Left ventricle myocardium inferior (tissue), 1 donor: Measurements from ENCODE around the gene C1orf53. TPM values are rescaled to one million over a fixed set of nuclear protein-coding genes. Genes with fewer than 3 reads are reported as not detected.
"Not testable (repeated sequence)": the region's sequence is repeated elsewhere in the genome, so short reads cannot be mapped to it uniquely, and the experiment has no call there.

Experiments
- DNase-seq: peaks from one replicate; pipeline ENCODE4 v3.0.0-alpha.2; 2020
- H3K27ac ChIP-seq: fragments of 200-600 bp; replicated peaks from 2 replicates; pipeline ENCODE4 v1.8.0; 2021
- H3K27me3 ChIP-seq: fragments of 200-600 bp; 2 replicates; pipeline ENCODE4 v1.8.0; 2021; ENCODE audit warnings: low read depth
- H3K36me3 ChIP-seq: fragments of 200-600 bp; 2 replicates; pipeline ENCODE4 v1.8.0; 2021
- H3K4me1 ChIP-seq: fragments of 200-600 bp; 2 replicates; pipeline ENCODE4 v1.8.0; 2021
- H3K4me3 ChIP-seq: fragments of 200-600 bp; 2 replicates; pipeline ENCODE4 v1.8.0; 2021; ENCODE audit warnings: mild to moderate bottlenecking, moderate library complexity
- H3K9me3 ChIP-seq: fragments of 200-600 bp; replicated peaks from 2 replicates; pipeline ENCODE4 v1.8.0; 2021
- intact Hi-C: fragments of 100-400 bp; cut with micrococcal nuclease; formaldehyde crosslinking; loops from one replicate; pipeline ENCODE4 v1.11.0; 2022
- total RNA-seq: library from RNA; stranded (reverse); fragmentation: NEBNext Ultra II Directional; extraction: Animal tissue kit (Norgen Biotek cat#: 25700); gene quantifications from one replicate; pipeline ENCODE4 v1.2.1, GENCODE V29; 2021
- TF ChIP-seq, protein P1 (sequence below): fragments of 200-600 bp; IDR thresholded peaks from 2 replicates; pipeline ENCODE4 v1.8.0; 2021; ENCODE audit warnings: antibody characterized with exemption, mild to moderate bottlenecking, borderline replicate concordance
- donor health status: DM: no; HTN: yes; CAD: no; lungs with severe emphysema.

The C1orf53 gene
- total RNA-seq, 1 donor from 2014 or later = 7.8 TPM

DNA sequence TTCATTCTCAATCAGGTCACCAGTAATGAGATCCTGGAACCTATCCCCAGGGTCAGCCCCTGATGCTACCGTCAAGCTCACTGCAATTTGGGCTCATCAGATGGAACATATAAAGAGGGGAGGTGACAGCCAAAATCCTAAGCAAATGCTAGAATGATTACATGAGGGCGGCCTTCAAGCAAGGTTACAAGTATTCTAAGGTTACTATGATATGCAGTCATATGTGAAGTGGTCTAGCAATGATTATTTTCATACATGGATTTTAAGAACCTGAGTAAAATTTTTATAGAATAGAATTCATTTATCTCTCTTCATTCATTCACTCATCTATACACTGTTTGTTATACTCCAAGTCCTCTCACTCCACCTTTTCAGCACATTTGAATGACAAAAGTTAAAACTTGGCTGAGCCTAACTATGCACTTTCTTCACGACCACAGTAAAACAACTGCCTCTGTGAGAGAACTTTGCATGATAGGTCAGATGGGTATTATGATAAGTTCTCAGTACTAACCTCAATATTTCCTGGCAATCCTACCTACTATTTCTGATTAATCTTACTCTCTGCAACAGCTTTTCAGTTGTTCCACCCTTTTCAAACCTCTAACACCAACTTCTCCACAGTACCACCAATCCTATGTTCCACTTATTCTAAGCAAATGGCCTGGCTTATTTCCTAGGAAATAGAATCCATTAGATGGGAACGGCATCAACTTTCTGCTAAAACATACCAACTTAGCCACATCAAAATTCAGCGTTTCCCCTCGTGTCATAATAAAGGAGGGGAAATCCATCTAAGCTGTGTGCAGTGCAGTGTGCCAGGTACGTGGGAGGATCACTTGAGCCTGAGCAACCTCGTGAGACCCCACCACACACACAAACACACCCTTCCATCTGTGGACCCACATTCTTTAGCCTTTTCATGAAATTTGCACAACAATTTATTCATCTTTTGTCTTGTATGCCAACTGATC, 46.8 kb downstream of the C1orf53 start:
- DNase-seq = no peak

DNA sequence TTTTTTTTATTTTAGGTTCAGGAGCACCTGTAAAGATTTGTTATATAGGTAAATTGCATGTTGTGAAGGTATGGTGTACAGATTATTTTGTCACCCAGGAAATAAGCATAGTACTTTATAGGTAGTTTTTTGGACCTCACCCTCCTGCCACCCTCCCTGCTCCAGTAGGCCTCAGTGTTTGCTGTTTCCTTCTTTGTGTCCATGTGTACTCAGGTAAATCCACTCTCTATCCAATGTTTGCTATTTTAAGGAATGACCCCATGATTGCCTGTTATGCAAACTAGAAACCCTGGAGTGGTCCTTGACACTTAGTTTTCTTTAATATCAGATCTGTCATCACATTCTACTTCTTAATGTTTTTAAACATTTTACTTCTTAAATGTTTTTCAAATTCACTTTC, 48.7 kb downstream of the C1orf53 start:
- no peak overlapping the region for H3K27ac ChIP-seq

More for the DNA sequence above, 46.8 kb downstream of the C1orf53 start:
- no peak overlapping the region for H3K4me3 ChIP-seq
- TF ChIP-seq, protein P1, sequence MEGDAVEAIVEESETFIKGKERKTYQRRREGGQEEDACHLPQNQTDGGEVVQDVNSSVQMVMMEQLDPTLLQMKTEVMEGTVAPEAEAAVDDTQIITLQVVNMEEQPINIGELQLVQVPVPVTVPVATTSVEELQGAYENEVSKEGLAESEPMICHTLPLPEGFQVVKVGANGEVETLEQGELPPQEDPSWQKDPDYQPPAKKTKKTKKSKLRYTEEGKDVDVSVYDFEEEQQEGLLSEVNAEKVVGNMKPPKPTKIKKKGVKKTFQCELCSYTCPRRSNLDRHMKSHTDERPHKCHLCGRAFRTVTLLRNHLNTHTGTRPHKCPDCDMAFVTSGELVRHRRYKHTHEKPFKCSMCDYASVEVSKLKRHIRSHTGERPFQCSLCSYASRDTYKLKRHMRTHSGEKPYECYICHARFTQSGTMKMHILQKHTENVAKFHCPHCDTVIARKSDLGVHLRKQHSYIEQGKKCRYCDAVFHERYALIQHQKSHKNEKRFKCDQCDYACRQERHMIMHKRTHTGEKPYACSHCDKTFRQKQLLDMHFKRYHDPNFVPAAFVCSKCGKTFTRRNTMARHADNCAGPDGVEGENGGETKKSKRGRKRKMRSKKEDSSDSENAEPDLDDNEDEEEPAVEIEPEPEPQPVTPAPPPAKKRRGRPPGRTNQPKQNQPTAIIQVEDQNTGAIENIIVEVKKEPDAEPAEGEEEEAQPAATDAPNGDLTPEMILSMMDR = no peak
- no peak overlapping the region for H3K27ac ChIP-seq
- H3K4me1 ChIP-seq = no peaks in the 10 kb centered on the region
- intact Hi-C loops = no loop called here
- H3K9me3 ChIP-seq = no peaks in the 10 kb centered on the region
- H3K27me3 ChIP-seq = peaks cover 16% of the 10 kb centered on the region
- H3K36me3 ChIP-seq = no peaks in the 10 kb centered on the region

DNA sequence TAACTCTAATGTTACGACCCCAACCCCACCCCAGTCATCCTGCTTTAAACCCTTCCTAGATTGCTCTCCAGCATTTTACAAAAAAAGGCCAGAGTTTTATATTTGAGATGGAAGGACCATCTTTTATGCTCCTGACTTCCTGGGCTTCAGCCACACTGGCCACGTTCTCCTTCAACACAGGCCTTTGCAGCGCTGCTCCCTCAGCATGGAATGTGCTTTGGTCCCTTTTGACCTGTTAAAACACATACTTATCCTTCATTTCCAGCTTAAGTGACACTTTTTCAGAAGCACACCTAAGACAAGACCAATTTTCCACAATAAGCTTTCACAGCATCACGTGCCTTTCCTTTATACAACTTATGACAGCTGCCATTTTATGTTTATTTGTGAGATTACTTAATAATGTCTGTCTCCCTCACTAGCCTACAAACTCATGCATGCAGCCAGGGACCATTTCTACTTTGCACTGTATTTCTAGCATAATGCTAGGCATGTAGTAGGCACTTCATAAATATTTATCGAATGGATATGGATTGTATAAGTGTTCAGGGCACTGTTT, 49.3 kb downstream of the C1orf53 start:
- TF ChIP-seq, protein P1 = no peak
- no peak overlapping the region for H3K4me3 ChIP-seq
- H3K36me3 ChIP-seq = no peaks in the 10 kb centered on the region
- no peaks in the 10 kb centered on the region for H3K4me1 ChIP-seq
- no peaks in the 10 kb centered on the region for H3K9me3 ChIP-seq
- H3K27ac ChIP-seq = no peak overlapping the region
- intact Hi-C loops = no loop called here
- no peak for DNase-seq
- peaks cover under 1% of the 10 kb centered on the region for H3K27me3 ChIP-seq

More for the DNA sequence above, 48.7 kb downstream of the C1orf53 start:
- DNase-seq = no peak
- intact Hi-C loops = no loop called here
- Histone ChIP-seq H3K36me3 (no peaks in the 10 kb centered on the region), H3K4me3 (no peak overlapping the region), H3K9me3 (no peaks in the 10 kb centered on the region), H3K4me1 (no peaks in the 10 kb centered on the region), H3K27me3 (peaks cover 7% of the 10 kb centered on the region)
- TF ChIP-seq, protein P1 = no peak

DNA sequence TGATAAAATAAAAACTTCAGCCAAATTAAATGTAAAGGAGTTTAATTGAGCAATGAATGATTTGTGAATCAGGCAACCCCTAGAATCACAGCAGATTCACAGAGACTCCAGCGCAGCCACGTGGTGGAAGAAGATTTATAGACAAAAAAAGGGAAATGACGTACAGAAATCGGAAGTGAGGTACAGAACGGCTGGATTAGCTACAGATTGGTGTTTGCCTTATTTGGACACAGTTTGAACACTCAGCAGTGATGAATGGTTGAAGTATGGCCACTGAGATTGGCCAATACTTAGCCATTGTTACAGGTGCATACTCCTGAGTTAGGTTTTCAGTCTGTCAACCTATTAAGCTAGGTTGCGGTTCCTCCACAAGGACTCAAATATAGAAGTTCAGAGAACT, 51.0 kb downstream of the C1orf53 start:
- H3K4me3 ChIP-seq, H3K27ac ChIP-seq, H3K9me3 ChIP-seq, H3K27me3 ChIP-seq, DNase-seq, H3K36me3 ChIP-seq, H3K4me1 ChIP-seq, intact Hi-C loops: not testable (repeated sequence)

DNA sequence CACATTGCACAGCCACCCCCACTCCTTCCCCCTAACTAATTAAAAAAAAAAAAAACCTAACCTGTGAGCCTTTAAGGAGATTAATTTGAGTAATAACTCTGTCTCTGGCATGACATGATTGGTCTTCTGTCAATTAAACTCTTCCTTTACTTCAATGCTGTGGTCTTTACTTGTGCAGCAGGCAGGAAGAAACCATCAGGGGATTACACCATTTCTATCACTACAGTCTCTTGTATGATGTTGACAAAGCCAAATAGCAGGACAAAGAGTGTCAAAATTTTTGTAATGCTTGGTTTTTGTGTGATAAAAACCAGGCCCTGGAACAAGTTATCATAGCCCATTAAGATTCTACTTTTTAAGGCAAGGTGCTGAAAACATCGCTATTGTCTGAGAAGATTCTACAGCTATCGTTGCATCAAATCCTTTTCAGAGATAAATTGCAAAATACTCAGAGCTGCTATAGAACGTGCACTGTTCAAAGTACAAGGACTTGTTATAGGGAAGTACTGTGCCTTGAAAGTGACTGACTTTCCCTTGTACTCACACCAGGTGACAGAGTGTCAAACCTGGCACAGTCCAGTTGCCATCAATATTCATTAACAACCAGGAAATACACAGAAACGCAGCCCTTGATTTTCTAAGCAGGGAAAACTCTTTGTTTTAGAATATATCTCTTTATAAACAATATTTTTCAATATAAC, 52.4 kb downstream of the C1orf53 start:
- DNase-seq = no peak
- intact Hi-C loops = no loop called here
- Histone ChIP-seq H3K36me3 (no peaks in the 10 kb centered on the region), H3K4me3 (no peak overlapping the region), H3K27ac (no peak overlapping the region), H3K9me3 (no peaks in the 10 kb centered on the region), H3K4me1 (no peaks in the 10 kb centered on the region), H3K27me3 (no peaks in the 10 kb centered on the region)
- TF ChIP-seq, protein P1 = no peak
